GM12878 (cell line): ENCODE data around the gene DCTPP1. TPM values are rescaled to one million over a fixed set of nuclear protein-coding genes. Genes with fewer than 3 reads are reported as not detected.

ENCODE experiments used
- ATF7 ChIP-seq: fragments of 450-650 bp; IDR thresholded peaks from 2 replicates; pipeline ENCODE4 v1.6.1; 2016; ENCODE audit warnings: low read depth, mild to moderate bottlenecking
- CHD1 ChIP-seq: IDR thresholded peaks from 2 replicates; pipeline ENCODE4 v1.6.1; 2012; ENCODE audit warnings: low read depth, low read length, improper control_type of control experiment
- CHD2 ChIP-seq: IDR thresholded peaks from 2 replicates; pipeline ENCODE4 v1.6.1; 2011; ENCODE audit warnings: low read depth, low read length, improper control_type of control experiment, borderline replicate concordance
- ESRRA ChIP-seq: IDR thresholded peaks from 2 replicates; pipeline ENCODE4 v1.6.1; 2012; ENCODE audit warnings: mild to moderate bottlenecking, low read length, improper control_type of control experiment
- FOXK2 ChIP-seq: fragments of 450-650 bp; IDR thresholded peaks from 2 replicates; pipeline ENCODE4 v1.6.1; 2017; ENCODE audit warnings: mild to moderate bottlenecking, moderate library complexity
- HDAC6 ChIP-seq: fragments of 200-600 bp; sonication (generic); IDR thresholded peaks from one replicate; pipeline ENCODE4 v1.8.0; 2017; ENCODE audit warnings: antibody characterized with exemption; ENCODE audit not compliant: unreplicated experiment
- NBN ChIP-seq: fragments of 450-650 bp; IDR thresholded peaks from 2 replicates; pipeline ENCODE4 v1.6.1; 2016
- NRF1 ChIP-seq: conservative IDR thresholded peaks from 2 replicates; pipeline ENCODE4 v1.6.1; 2011; ENCODE audit warnings: mild to moderate bottlenecking, low read depth, low read length, improper control_type of control experiment
- SIX5 ChIP-seq: IDR thresholded peaks from 2 replicates; pipeline ENCODE4 v1.6.1; 2011; ENCODE audit warnings: mild to moderate bottlenecking, low read depth, low read length, moderate library complexity; ENCODE audit not compliant: severe bottlenecking
- SMAD1 ChIP-seq: fragments of 450-650 bp; IDR thresholded peaks from 2 replicates; pipeline ENCODE4 v1.6.1; 2018; ENCODE audit warnings: mild to moderate bottlenecking, low read depth; ENCODE audit not compliant: partially characterized antibody
- SMAD5 ChIP-seq: IDR thresholded peaks from 2 replicates; pipeline ENCODE4 v1.6.1; 2016; ENCODE audit warnings: antibody characterized with exemption, low read depth
- SMC3 ChIP-seq: IDR thresholded peaks from 2 replicates; pipeline ENCODE4 v1.6.1; 2011; ENCODE audit warnings: low read length, improper control_type of control experiment, borderline replicate concordance
- STAT3 ChIP-seq: IDR thresholded peaks from 2 replicates; pipeline ENCODE4 v1.6.1; 2011; ENCODE audit warnings: low read depth, low read length, improper control_type of control experiment
- TCF12 ChIP-seq: IDR thresholded peaks from 2 replicates; pipeline ENCODE4 v1.6.1; 2011; ENCODE audit warnings: low read depth, mild to moderate bottlenecking, low read length
- ZBED1 ChIP-seq: IDR thresholded peaks from 2 replicates; pipeline ENCODE4 v1.6.1; 2016; ENCODE audit warnings: borderline replicate concordance
- ZNF384 ChIP-seq: IDR thresholded peaks from 2 replicates; pipeline ENCODE4 v1.6.1; 2012; ENCODE audit warnings: low read depth, mild to moderate bottlenecking, low read length, improper control_type of control experiment, borderline replicate concordance
- polyA plus RNA-seq, 11 experiments: library from polyadenylated mRNA; depleted of rRNA in 4 of 11; unstranded in 6 of 11; stranded (reverse) in 5 of 11; fragments of >200 nt; fragmentation: Nextera tagmentation in 4 of 11; fragmentation: Illumina TruSeq in 1 of 11; extraction: Ambion mirVana in 4 of 11; extraction: Trizol in 1 of 11; gene quantifications; 1 replicate in 1 of 11; 2 replicates in 10 of 11; pipeline versions ENCODE4 v1.2.1 to v1.2.3, GENCODE V29; 2011 to 2016; ENCODE audit warnings: inconsistent platforms in 2 of 11, missing spikeins in 2 of 11, low read depth in 1 of 11
- total RNA-seq, 4 experiments: library from RNA; depleted of rRNA in 3 of 4; stranded (reverse); fragments of >200 nt in 3 of 4; fragmentation: Illumina TruSeq in 1 of 4; extraction: Trizol in 1 of 4; gene quantifications; 2 replicates each; pipeline versions ENCODE4 v1.2.1 to v1.2.3, GENCODE V29; 2013 to 2021
- TF ChIP-seq, protein P1 (sequence below): fragments of 450-650 bp; IDR thresholded peaks from 2 replicates; pipeline ENCODE4 v1.6.1; 2014; ENCODE audit warnings: mild to moderate bottlenecking
- TF ChIP-seq, protein P2 (sequence below): fragments of 450-650 bp; IDR thresholded peaks from 2 replicates; pipeline ENCODE4 v1.6.1; 2016; ENCODE audit warnings: mild to moderate bottlenecking
- TF ChIP-seq, protein P3 (sequence below): IDR thresholded peaks from 2 replicates; pipeline ENCODE4 v1.6.1; 2011; ENCODE audit warnings: borderline replicate concordance, low read depth, mild to moderate bottlenecking, moderate library complexity, mixed read lengths, low read length; ENCODE audit not compliant: insufficient read depth; ENCODE audit errors: extremely low read length
- TF ChIP-seq, protein P4 (sequence below): fragments of 450-650 bp; IDR thresholded peaks from 2 replicates; pipeline ENCODE4 v1.6.1; 2016; ENCODE audit warnings: mild to moderate bottlenecking
- TF ChIP-seq, protein P5 (sequence below): fragments of 150-350 bp; IDR thresholded peaks from 2 replicates; pipeline ENCODE4 v1.6.1; 2014; ENCODE audit warnings: mild to moderate bottlenecking, low read depth, low read length

The DCTPP1 gene
- total and polyA plus RNA-seq, 10 of the 15 experiments (the other 5 are each of a cell fraction or from before 2014, with no cell fraction given), result 72.1 to 266 (median 157) TPM

DNA sequence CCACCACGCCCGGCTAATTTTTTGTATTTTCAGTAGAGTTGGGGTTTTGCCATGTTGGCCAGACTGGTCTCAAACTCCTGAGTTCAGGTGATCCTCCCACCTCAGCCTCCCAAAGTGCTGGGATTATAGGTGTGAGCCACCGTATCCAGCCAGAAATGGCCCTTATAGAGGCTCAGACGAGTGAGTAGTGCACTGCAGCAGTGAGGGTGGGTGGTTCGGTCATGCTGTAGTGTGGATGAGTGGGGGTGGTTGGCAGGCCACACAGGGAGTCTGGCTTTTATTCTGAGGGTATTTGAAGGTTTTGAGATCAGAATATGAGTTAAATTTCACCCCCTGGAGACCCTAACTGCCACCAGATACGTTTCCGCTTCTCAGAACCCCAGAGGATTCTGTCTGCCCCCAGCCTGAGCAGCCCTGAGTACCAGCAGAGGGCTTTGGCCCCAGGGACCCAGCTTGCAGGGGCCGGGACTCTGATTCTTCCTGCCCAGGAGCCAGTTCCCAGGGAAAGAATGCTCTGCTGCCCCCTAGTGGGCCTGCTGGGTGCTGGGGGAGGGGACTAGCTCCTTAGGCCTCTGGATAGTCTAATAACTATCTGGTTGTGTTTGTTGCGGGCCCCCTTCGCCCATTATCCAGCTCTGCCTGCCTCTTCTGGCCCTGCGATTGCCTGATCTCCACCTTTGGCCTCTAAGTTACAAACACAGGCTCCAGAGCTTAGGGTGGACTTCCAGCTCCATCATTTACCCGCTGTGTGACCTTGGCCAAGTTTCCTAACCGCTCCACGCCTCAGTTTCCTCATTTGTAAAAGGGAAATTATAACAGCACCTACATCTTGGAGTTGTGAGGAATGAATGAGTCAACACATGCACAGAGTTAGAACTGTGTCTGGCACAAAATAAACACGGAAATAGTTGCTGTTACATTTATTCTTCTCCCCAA is 20.4 kb downstream of the DCTPP1 start (continued):
- TF ChIP-seq, protein P1, sequence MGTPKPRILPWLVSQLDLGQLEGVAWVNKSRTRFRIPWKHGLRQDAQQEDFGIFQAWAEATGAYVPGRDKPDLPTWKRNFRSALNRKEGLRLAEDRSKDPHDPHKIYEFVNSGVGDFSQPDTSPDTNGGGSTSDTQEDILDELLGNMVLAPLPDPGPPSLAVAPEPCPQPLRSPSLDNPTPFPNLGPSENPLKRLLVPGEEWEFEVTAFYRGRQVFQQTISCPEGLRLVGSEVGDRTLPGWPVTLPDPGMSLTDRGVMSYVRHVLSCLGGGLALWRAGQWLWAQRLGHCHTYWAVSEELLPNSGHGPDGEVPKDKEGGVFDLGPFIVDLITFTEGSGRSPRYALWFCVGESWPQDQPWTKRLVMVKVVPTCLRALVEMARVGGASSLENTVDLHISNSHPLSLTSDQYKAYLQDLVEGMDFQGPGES, result no peak
- TF ChIP-seq ATF7 (0 out of 2 replicates have a peak, but pooled peaks have one; percentile 22), FOXK2 (no peak), ZNF384 (no peak), SMAD5 (no peak), CHD1 (no peak), TCF12 (no peak), ESRRA (no peak), NRF1 (no peak), CHD2 (peak; percentile 81), NBN (no peak), STAT3 (no peak), HDAC6 (no peak), ZBED1 (no peak), SIX5 (no peak), SMC3 (peak; percentile 74), SMAD1 (no peak)
- TF ChIP-seq, protein P2, sequence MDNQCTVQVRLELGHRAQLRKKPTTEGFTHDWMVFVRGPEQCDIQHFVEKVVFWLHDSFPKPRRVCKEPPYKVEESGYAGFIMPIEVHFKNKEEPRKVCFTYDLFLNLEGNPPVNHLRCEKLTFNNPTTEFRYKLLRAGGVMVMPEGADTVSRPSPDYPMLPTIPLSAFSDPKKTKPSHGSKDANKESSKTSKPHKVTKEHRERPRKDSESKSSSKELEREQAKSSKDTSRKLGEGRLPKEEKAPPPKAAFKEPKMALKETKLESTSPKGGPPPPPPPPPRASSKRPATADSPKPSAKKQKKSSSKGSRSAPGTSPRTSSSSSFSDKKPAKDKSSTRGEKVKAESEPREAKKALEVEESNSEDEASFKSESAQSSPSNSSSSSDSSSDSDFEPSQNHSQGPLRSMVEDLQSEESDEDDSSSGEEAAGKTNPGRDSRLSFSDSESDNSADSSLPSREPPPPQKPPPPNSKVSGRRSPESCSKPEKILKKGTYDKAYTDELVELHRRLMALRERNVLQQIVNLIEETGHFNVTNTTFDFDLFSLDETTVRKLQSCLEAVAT, result 0 out of 2 replicates have a peak, but pooled peaks have one; percentile 50
- TF ChIP-seq, protein P3, sequence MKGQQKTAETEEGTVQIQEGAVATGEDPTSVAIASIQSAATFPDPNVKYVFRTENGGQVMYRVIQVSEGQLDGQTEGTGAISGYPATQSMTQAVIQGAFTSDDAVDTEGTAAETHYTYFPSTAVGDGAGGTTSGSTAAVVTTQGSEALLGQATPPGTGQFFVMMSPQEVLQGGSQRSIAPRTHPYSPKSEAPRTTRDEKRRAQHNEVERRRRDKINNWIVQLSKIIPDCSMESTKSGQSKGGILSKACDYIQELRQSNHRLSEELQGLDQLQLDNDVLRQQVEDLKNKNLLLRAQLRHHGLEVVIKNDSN, result no peak
- TF ChIP-seq, protein P4, sequence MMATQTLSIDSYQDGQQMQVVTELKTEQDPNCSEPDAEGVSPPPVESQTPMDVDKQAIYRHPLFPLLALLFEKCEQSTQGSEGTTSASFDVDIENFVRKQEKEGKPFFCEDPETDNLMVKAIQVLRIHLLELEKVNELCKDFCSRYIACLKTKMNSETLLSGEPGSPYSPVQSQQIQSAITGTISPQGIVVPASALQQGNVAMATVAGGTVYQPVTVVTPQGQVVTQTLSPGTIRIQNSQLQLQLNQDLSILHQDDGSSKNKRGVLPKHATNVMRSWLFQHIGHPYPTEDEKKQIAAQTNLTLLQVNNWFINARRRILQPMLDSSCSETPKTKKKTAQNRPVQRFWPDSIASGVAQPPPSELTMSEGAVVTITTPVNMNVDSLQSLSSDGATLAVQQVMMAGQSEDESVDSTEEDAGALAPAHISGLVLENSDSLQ, result no peak
- TF ChIP-seq, protein P5, sequence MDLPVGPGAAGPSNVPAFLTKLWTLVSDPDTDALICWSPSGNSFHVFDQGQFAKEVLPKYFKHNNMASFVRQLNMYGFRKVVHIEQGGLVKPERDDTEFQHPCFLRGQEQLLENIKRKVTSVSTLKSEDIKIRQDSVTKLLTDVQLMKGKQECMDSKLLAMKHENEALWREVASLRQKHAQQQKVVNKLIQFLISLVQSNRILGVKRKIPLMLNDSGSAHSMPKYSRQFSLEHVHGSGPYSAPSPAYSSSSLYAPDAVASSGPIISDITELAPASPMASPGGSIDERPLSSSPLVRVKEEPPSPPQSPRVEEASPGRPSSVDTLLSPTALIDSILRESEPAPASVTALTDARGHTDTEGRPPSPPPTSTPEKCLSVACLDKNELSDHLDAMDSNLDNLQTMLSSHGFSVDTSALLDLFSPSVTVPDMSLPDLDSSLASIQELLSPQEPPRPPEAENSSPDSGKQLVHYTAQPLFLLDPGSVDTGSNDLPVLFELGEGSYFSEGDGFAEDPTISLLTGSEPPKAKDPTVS, result no peak
